Measurements from ENCODE around the gene EDDM13. TPM values are rescaled to one million over a fixed set of nuclear protein-coding genes. Genes with fewer than 3 reads are reported as not detected.
"Not testable (repeated sequence)": the region's sequence is repeated elsewhere in the genome, so short reads cannot be mapped to it uniquely, and the experiment has no call there.

The EDDM13 gene
- total and polyA plus RNA-seq, 2 of the 13 experiments (the other 11 are each of a cell fraction or from before 2014, with no cell fraction given) = not detected

DNA sequence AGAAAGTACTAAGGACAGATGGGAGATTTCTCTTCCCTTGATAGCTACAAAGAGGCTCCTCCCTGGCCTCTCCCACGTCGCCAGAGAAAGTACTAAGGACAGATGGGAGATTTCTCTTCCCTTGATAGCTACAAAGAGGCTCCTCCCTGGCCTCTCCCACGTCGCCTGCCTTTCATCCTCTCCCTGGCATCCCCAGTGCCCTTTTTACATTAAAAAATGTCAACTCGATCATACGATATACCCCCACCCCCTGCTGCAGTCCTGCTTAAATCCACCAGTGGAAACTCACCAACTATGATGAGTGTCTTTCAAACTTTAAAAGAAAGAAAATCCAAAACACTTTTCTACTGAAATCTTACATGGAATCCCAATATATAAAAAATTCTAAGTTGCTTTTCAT is 34.5 kb downstream of the EDDM13 start:
- not testable (repeated sequence) for ATAC-seq; H3K9ac ChIP-seq (ENCODE audit: insufficient read depth, low read depth, low read length)

DNA sequence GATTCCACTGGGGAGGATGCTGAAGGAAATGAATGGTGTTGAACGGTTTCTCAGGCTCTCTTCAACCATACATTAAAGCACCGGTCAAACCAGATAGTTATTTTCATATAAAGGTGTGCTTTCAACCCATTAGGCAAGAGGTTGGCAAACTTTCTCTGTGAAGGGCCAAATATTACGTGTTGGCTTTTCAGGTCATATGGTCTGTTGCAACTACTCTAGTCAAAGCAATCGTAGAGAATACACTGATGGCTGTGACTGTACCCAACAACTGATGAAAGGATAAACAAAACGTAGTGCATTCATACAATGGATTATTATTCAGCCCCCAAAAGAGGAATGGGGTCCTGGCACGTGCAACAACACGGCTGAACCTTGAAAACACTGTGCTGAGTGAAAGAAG is 36.2 kb downstream of the EDDM13 start:
- no peak overlapping the region for H2AFZ ChIP-seq (ENCODE audit: low read length)
- intact Hi-C loops (cut with micrococcal nuclease; ENCODE audit: unreplicated experiment) = no loop called here
- DNase-seq (ENCODE audit: low spot score) (no peak), FAIRE-seq (no peak), ATAC-seq (no peak)
- H3K79me2 ChIP-seq (ENCODE audit: insufficient read depth, low read length) = no peaks in the 10 kb centered on the region
- no peaks in the 10 kb centered on the region for H3K9me3 ChIP-seq (ENCODE audit: low read length)
- H3K27me3 ChIP-seq (ENCODE audit: control insufficient read depth in 1 of 2, insufficient read depth in 2 of 2, low read length in 2 of 2) = no peaks in the 10 kb centered on the region
- no TSS peak for BruUV-seq (replicated peaks)
- H3K4me1 ChIP-seq (ENCODE audit: insufficient read depth, low read length) = peaks cover 12% of the 10 kb centered on the region
- ChIA-PET CTCF (ENCODE audit: low intra/inter-chr PET ratio, low total read pairs) (interaction anchor here (0.9 to 3.0 kb wide), 4 partner anchors 24 to 232 kb away, joined by 4 to 26 read pairs (median 6); no protein-coding TSS in a partner anchor), POLR2A (no interaction called here)
- peaks cover 7 to 13% of the 10 kb centered on the region in 2 experiments for H3K36me3 ChIP-seq (replicated peaks in 1 of 2; ENCODE audit: control insufficient read depth in 1 of 2, insufficient read depth in 2 of 2, low read length in 2 of 2)
- H3K4me3 ChIP-seq (replicated peaks in 1 of 3; ENCODE audit: insufficient read depth in 1 of 3, low read depth in 2 of 3, low read length in 3 of 3) = no peak overlapping the region
- no peak overlapping the region for H3K4me2 ChIP-seq (ENCODE audit: low read depth, low read length)
- no peak overlapping the region for H3K9ac ChIP-seq (ENCODE audit: insufficient read depth, low read depth, low read length)
- in situ Hi-C loops (cut with HindIII; ENCODE audit: extremely low pct_ligation_motif_present, low pct_unique_long_range_greater_than_20kb) = no loop called here
- no peaks in the 10 kb centered on the region for H4K20me1 ChIP-seq (ENCODE audit: insufficient read depth, low read length)
- no peak overlapping the region for H3K27ac ChIP-seq (ENCODE audit: extremely low read length, insufficient read depth, low read length)
- WGBS (ENCODE audit: low lambda C conversion rate) = 91% methylated on average over 7 of the region's 7 CpGs
- no peak for TF ChIP-seq JDP2 (CRISPR knock-in tag; IDR thresholded peaks at IDR 0.05; ENCODE audit: borderline replicate concordance)
- TF ChIP-seq ZFY (CRISPR knock-in tag; IDR thresholded peaks at IDR 0.05) = no peak
- no peak for TF ChIP-seq ZNF891 (CRISPR knock-in tag; IDR thresholded peaks at IDR 0.05)
- TF ChIP-seq PHF8 (CRISPR knock-in tag; IDR thresholded peaks at IDR 0.05) = no peak
- TF ChIP-seq, protein P1, sequence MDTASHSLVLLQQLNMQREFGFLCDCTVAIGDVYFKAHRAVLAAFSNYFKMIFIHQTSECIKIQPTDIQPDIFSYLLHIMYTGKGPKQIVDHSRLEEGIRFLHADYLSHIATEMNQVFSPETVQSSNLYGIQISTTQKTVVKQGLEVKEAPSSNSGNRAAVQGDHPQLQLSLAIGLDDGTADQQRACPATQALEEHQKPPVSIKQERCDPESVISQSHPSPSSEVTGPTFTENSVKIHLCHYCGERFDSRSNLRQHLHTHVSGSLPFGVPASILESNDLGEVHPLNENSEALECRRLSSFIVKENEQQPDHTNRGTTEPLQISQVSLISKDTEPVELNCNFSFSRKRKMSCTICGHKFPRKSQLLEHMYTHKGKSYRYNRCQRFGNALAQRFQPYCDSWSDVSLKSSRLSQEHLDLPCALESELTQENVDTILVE (CRISPR knock-in tag; IDR thresholded peaks at IDR 0.05) = no peak
- TF ChIP-seq ZFP41 (CRISPR knock-in tag; IDR thresholded peaks at IDR 0.05; ENCODE audit: borderline replicate concordance) = no peak
- no peak for TF ChIP-seq BORCS8-MEF2B (CRISPR knock-in tag; IDR thresholded peaks at IDR 0.05)
- TF ChIP-seq PHF5A (CRISPR knock-in tag; IDR thresholded peaks at IDR 0.05; ENCODE audit: low read depth, unreplicated experiment) = no peak
- no peak for TF ChIP-seq ZNF644 (CRISPR knock-in tag; IDR thresholded peaks at IDR 0.05; ENCODE audit: low read depth)
- no peak for TF ChIP-seq TEAD3 (CRISPR knock-in tag; optimal IDR thresholded peaks at IDR 0.05; ENCODE audit: borderline replicate concordance)
- TF ChIP-seq ZNF781 (CRISPR knock-in tag; IDR thresholded peaks at IDR 0.05; ENCODE audit: borderline replicate concordance, not compliant biosample characterization) = no peak
- TF ChIP-seq, protein P2, sequence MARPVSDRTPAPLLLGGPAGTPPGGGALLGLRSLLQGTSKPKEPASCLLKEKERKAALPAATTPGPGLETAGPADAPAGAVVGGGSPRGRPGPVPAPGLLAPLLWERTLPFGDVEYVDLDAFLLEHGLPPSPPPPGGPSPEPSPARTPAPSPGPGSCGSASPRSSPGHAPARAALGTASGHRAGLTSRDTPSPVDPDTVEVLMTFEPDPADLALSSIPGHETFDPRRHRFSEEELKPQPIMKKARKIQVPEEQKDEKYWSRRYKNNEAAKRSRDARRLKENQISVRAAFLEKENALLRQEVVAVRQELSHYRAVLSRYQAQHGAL (CRISPR knock-in tag; IDR thresholded peaks at IDR 0.05; ENCODE audit: not compliant biosample characterization) = no peak
- no peak for TF ChIP-seq PITX1 (CRISPR knock-in tag; IDR thresholded peaks at IDR 0.05)
- TF ChIP-seq TBP (CRISPR knock-in tag; IDR thresholded peaks at IDR 0.05) = no peak
- TF ChIP-seq FOXK1 (CRISPR knock-in tag; IDR thresholded peaks at IDR 0.05; ENCODE audit: borderline replicate concordance, low read depth) = no peak
- TF ChIP-seq, protein P3, sequence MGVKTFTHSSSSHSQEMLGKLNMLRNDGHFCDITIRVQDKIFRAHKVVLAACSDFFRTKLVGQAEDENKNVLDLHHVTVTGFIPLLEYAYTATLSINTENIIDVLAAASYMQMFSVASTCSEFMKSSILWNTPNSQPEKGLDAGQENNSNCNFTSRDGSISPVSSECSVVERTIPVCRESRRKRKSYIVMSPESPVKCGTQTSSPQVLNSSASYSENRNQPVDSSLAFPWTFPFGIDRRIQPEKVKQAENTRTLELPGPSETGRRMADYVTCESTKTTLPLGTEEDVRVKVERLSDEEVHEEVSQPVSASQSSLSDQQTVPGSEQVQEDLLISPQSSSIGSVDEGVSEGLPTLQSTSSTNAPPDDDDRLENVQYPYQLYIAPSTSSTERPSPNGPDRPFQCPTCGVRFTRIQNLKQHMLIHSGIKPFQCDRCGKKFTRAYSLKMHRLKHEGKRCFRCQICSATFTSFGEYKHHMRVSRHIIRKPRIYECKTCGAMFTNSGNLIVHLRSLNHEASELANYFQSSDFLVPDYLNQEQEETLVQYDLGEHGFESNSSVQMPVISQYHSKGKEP (CRISPR knock-in tag; IDR thresholded peaks at IDR 0.05) = no peak
- no peak for TF ChIP-seq BRCA1 (CRISPR knock-in tag; IDR thresholded peaks at IDR 0.05)

More for the DNA sequence above, 34.5 kb downstream of the EDDM13 start:
- H3K27me3 ChIP-seq (ENCODE audit: control insufficient read depth in 1 of 2, insufficient read depth in 2 of 2, low read length in 2 of 2); H2AFZ ChIP-seq (ENCODE audit: low read length); intact Hi-C loops (cut with micrococcal nuclease; ENCODE audit: unreplicated experiment); DNase-seq (ENCODE audit: low spot score); CTCF ChIA-PET (ENCODE audit: low intra/inter-chr PET ratio, low total read pairs); H3K79me2 ChIP-seq (ENCODE audit: insufficient read depth, low read length); H3K27ac ChIP-seq (ENCODE audit: extremely low read length, insufficient read depth, low read length); in situ Hi-C loops (cut with HindIII; ENCODE audit: extremely low pct_ligation_motif_present, low pct_unique_long_range_greater_than_20kb); POLR2A ChIA-PET; FAIRE-seq; H3K4me3 ChIP-seq (replicated peaks in 1 of 3; ENCODE audit: insufficient read depth in 1 of 3, low read depth in 2 of 3, low read length in 3 of 3); H3K4me1 ChIP-seq (ENCODE audit: insufficient read depth, low read length); H4K20me1 ChIP-seq (ENCODE audit: insufficient read depth, low read length); H3K4me2 ChIP-seq (ENCODE audit: low read depth, low read length); BruUV-seq (replicated peaks); H3K9me3 ChIP-seq (ENCODE audit: low read length): not testable (repeated sequence)
- over 99% methylated on average over 6 of the region's 6 CpGs for WGBS (ENCODE audit: low lambda C conversion rate)
- peaks cover 7 to 19% of the 10 kb centered on the region in 2 experiments for H3K36me3 ChIP-seq (replicated peaks in 1 of 2; ENCODE audit: control insufficient read depth in 1 of 2, insufficient read depth in 2 of 2, low read length in 2 of 2)
